Fibroblast of upper back skin (primary cell): Measurements from ENCODE around the gene TSNAXIP1.
"Not testable (repeated sequence)": the region's sequence is repeated elsewhere in the genome, so short reads cannot be mapped to it uniquely, and the experiment has no call there.

Experiments used
- DNase-seq: peaks from one replicate; pipeline ENCODE4 v3.0.0-alpha.2; 2013

The TSNAXIP1 gene

GRCh38 chr16:67837190-67837589 lies 30.5 kb downstream of the TSNAXIP1 start:
- DNase-seq = not testable (repeated sequence)

- no peak for DNase-seq
Measured at GRCh38 chr16:67837811-67838210, 31.1 kb downstream of the TSNAXIP1 start.

- no peak for DNase-seq
Measured at GRCh38 chr16:67841198-67841815, 34.6 kb downstream of the TSNAXIP1 start.

GRCh38 chr16:67841816-67842508 lies 35.3 kb downstream of the TSNAXIP1 start, which contains the start of gene THAP11:
Gene THAP11, plus strand, starts transcription at chr16:67842320. Its CDS starts 235 bp downstream, at chr16:67842555.
- peak; percentile 94 for DNase-seq

GRCh38 chr16:67842509-67843342 lies 36.0 kb downstream of the TSNAXIP1 start:
- DNase-seq = peak; percentile 40

GRCh38 chr16:67843343-67843765 lies 36.7 kb downstream of the TSNAXIP1 start:
- no peak for DNase-seq

- peak; percentile 29 for DNase-seq
Measured at GRCh38 chr16:67844497-67844896, 37.8 kb downstream of the TSNAXIP1 start.

GRCh38 chr16:67845291-67846062 lies 38.8 kb downstream of the TSNAXIP1 start:
- DNase-seq = no peak

- DNase-seq = no peak
Measured at GRCh38 chr16:67846063-67846319, 39.3 kb downstream of the TSNAXIP1 start.

GRCh38 chr16:67846320-67847063 lies 39.8 kb downstream of the TSNAXIP1 start, which contains the start of gene NUTF2:
Gene NUTF2, plus strand, starts transcription at chr16:67846933. Its CDS starts 18,198 bp downstream, at chr16:67865131.
- DNase-seq = peak; percentile 93

- DNase-seq = peak; percentile 54
Measured at GRCh38 chr16:67847064-67847861, 40.6 kb downstream of the TSNAXIP1 start, which contains the start of gene CENPT. Gene CENPT, minus strand, starts transcription at chr16:67847693. Its CDS starts 13,834 bp downstream, at chr16:67833859.

- no peak for DNase-seq
Measured at GRCh38 chr16:67848118-67848517, 41.4 kb downstream of the TSNAXIP1 start.

- DNase-seq = no peak
Measured at GRCh38 chr16:67853670-67854069, 47.0 kb downstream of the TSNAXIP1 start.

- no peak for DNase-seq
Measured at GRCh38 chr16:67855789-67856188, 49.1 kb downstream of the TSNAXIP1 start.

- DNase-seq = no peak
Measured at GRCh38 chr16:67856927-67857546, 50.3 kb downstream of the TSNAXIP1 start.

- DNase-seq = peak; percentile 49
Measured at GRCh38 chr16:67857547-67858233, 51.0 kb downstream of the TSNAXIP1 start.

- no peak for DNase-seq
Measured at GRCh38 chr16:67858500-67858899, 51.8 kb downstream of the TSNAXIP1 start.

- DNase-seq = no peak
Measured at GRCh38 chr16:67860589-67861398, 54.1 kb downstream of the TSNAXIP1 start.

GRCh38 chr16:67861877-67862276 lies 55.2 kb downstream of the TSNAXIP1 start:
- no peak for DNase-seq
